HAP-1 (cell line): Measurements from ENCODE around the gene CLIC5.

Experiments used
- DNase-seq, 2 experiments: peaks; one replicate each; pipeline ENCODE4 v3.0.0-alpha.2; 2016 to 2020; ENCODE audit warnings: low spot score in 2 of 2
- H3K27me3 ChIP-seq: fragments of 250-450 bp; sonication (Bioruptor Pico); 2 replicates; pipeline ENCODE4 v1.5.1; 2020; ENCODE audit warnings: low read depth, mild to moderate bottlenecking, moderate library complexity
- H3K36me3 ChIP-seq: fragments of 250-450 bp; sonication (Bioruptor Pico); replicated peaks from 2 replicates; pipeline ENCODE4 v1.5.1; 2020; ENCODE audit warnings: mild to moderate bottlenecking
- H3K4me1 ChIP-seq: fragments of 250-450 bp; sonication (Bioruptor Pico); 2 replicates; pipeline ENCODE4 v1.5.1; 2020; ENCODE audit warnings: mild to moderate bottlenecking
- H3K4me3 ChIP-seq: fragments of 250-450 bp; sonication (Bioruptor Pico); 2 replicates; pipeline ENCODE4 v1.5.1; 2020; ENCODE audit warnings: mild to moderate bottlenecking, moderate library complexity
- H3K9me3 ChIP-seq: fragments of 250-450 bp; sonication (Bioruptor Pico); 2 replicates; pipeline ENCODE4 v1.5.1; 2020; ENCODE audit warnings: mild to moderate bottlenecking, moderate library complexity
- in situ Hi-C: fragments of 300-500 bp; cut with MboI; formaldehyde crosslinking; loops from 3 replicates; pipeline ENCODE4 v1.14.3; 2020; ENCODE audit warnings: low sequenced_read_pairs, inconsistent platforms, mixed read lengths

CLIC5 gene

GRCh38 chr6:45886776-45887175, 128.9 kb downstream of the CLIC5 start:
- H3K27me3 ChIP-seq: no peaks in the 10 kb centered on the region
- no peak for DNase-seq
- H3K4me1 ChIP-seq: no peaks in the 10 kb centered on the region
- in situ Hi-C loops: no loop called here
- no peaks in the 10 kb centered on the region for H3K36me3 ChIP-seq
- no peaks in the 10 kb centered on the region for H3K9me3 ChIP-seq
- no peak overlapping the region for H3K4me3 ChIP-seq

GRCh38 chr6:45884336-45884735, 131.3 kb downstream of the CLIC5 start:
- H3K4me1 ChIP-seq: no peaks in the 10 kb centered on the region
- no peaks in the 10 kb centered on the region for H3K9me3 ChIP-seq
- no peak overlapping the region for H3K4me3 ChIP-seq
- in situ Hi-C loops: no loop called here
- H3K27me3 ChIP-seq: no peaks in the 10 kb centered on the region
- H3K36me3 ChIP-seq: no peaks in the 10 kb centered on the region
- no peak for DNase-seq

GRCh38 chr6:45882671-45883070, 133.0 kb downstream of the CLIC5 start:
- Histone ChIP-seq H3K4me3 (no peak overlapping the region), H3K4me1 (no peaks in the 10 kb centered on the region), H3K9me3 (no peaks in the 10 kb centered on the region), H3K27me3 (no peaks in the 10 kb centered on the region), H3K36me3 (no peaks in the 10 kb centered on the region)
- no peak for DNase-seq
- in situ Hi-C loops: no loop called here

GRCh38 chr6:45881705-45882467, 133.8 kb downstream of the CLIC5 start:
- H3K4me1 ChIP-seq: no peaks in the 10 kb centered on the region
- H3K36me3 ChIP-seq: no peaks in the 10 kb centered on the region
- H3K4me3 ChIP-seq: no peak overlapping the region
- H3K27me3 ChIP-seq: no peaks in the 10 kb centered on the region
- in situ Hi-C loops: no loop called here
- DNase-seq: no peak
- no peaks in the 10 kb centered on the region for H3K9me3 ChIP-seq

- DNase-seq: no peak
- Histone ChIP-seq H3K27me3 (no peaks in the 10 kb centered on the region), H3K36me3 (no peaks in the 10 kb centered on the region), H3K4me1 (no peaks in the 10 kb centered on the region), H3K4me3 (no peak overlapping the region), H3K9me3 (no peaks in the 10 kb centered on the region)
- in situ Hi-C loops: no loop called here
Observed at GRCh38 chr6:45880676-45881075, 135.0 kb downstream of the CLIC5 start.

- in situ Hi-C loops: no loop called here
Observed at GRCh38 chr6:45880159-45880558, 135.5 kb downstream of the CLIC5 start.

GRCh38 chr6:45877970-45878590, 137.6 kb downstream of the CLIC5 start:
- in situ Hi-C loops: no loop called here
- Histone ChIP-seq H3K4me3 (no peak overlapping the region), H3K4me1 (no peaks in the 10 kb centered on the region), H3K36me3 (no peaks in the 10 kb centered on the region), H3K9me3 (no peaks in the 10 kb centered on the region), H3K27me3 (no peaks in the 10 kb centered on the region)
- DNase-seq: no peak

More at GRCh38 chr6:45880159-45880558, 135.5 kb downstream of the CLIC5 start:
- Histone ChIP-seq H3K4me1 (no peaks in the 10 kb centered on the region), H3K4me3 (no peak overlapping the region), H3K36me3 (no peaks in the 10 kb centered on the region), H3K9me3 (no peaks in the 10 kb centered on the region), H3K27me3 (no peaks in the 10 kb centered on the region)
- no peak for DNase-seq

GRCh38 chr6:45872827-45873365, 142.8 kb downstream of the CLIC5 start:
- H3K4me1 ChIP-seq: no peaks in the 10 kb centered on the region
- in situ Hi-C loops: no loop called here
- no peaks in the 10 kb centered on the region for H3K27me3 ChIP-seq
- H3K36me3 ChIP-seq: no peaks in the 10 kb centered on the region
- no peak overlapping the region for H3K4me3 ChIP-seq
- H3K9me3 ChIP-seq: no peaks in the 10 kb centered on the region
- DNase-seq: no peak

GRCh38 chr6:45870531-45870930, 145.1 kb downstream of the CLIC5 start:
- no peak for DNase-seq
- no peaks in the 10 kb centered on the region for H3K36me3 ChIP-seq
- no peaks in the 10 kb centered on the region for H3K27me3 ChIP-seq
- H3K4me3 ChIP-seq: no peak overlapping the region
- H3K9me3 ChIP-seq: no peaks in the 10 kb centered on the region
- no peaks in the 10 kb centered on the region for H3K4me1 ChIP-seq
- in situ Hi-C loops: no loop called here

GRCh38 chr6:45864651-45865050, 151.0 kb downstream of the CLIC5 start:
- H3K27me3 ChIP-seq: no peaks in the 10 kb centered on the region
- H3K4me3 ChIP-seq: no peak overlapping the region
- no peak for DNase-seq
- H3K4me1 ChIP-seq: no peaks in the 10 kb centered on the region
- in situ Hi-C loops: no loop called here
- H3K9me3 ChIP-seq: no peaks in the 10 kb centered on the region
- H3K36me3 ChIP-seq: no peaks in the 10 kb centered on the region

- Histone ChIP-seq H3K4me3 (no peak overlapping the region), H3K36me3 (no peaks in the 10 kb centered on the region), H3K9me3 (no peaks in the 10 kb centered on the region), H3K4me1 (no peaks in the 10 kb centered on the region), H3K27me3 (no peaks in the 10 kb centered on the region)
- DNase-seq: no peak
- in situ Hi-C loops: no loop called here
Observed at GRCh38 chr6:45858691-45859090, 157.0 kb downstream of the CLIC5 start.

GRCh38 chr6:45857827-45858226, 157.8 kb downstream of the CLIC5 start:
- Histone ChIP-seq H3K4me1 (no peaks in the 10 kb centered on the region), H3K4me3 (no peak overlapping the region), H3K9me3 (no peaks in the 10 kb centered on the region), H3K27me3 (no peaks in the 10 kb centered on the region), H3K36me3 (no peaks in the 10 kb centered on the region)
- no peak for DNase-seq
- in situ Hi-C loops: no loop called here

- Histone ChIP-seq H3K4me3 (no peak overlapping the region), H3K36me3 (no peaks in the 10 kb centered on the region), H3K4me1 (no peaks in the 10 kb centered on the region), H3K9me3 (no peaks in the 10 kb centered on the region), H3K27me3 (no peaks in the 10 kb centered on the region)
- no peak for DNase-seq
- in situ Hi-C loops: no loop called here
Observed at GRCh38 chr6:45855642-45856394, 159.8 kb downstream of the CLIC5 start.
